OCI-LY1 (cell line): ENCODE measurements around the gene HLA-F.

Source experiments
- H2AFZ ChIP-seq: fragments of 200-600 bp; sonication (generic), shearing (Covaris generic); 2 replicates; pipeline ENCODE4 v1.6.0; 2014; ENCODE audit warnings: antibody characterized with exemption, mild to moderate bottlenecking, low read length
- H3F3A ChIP-seq: fragments of 200-600 bp; sonication (generic), shearing (Covaris generic); 2 replicates; pipeline ENCODE4 v1.6.0; 2014; ENCODE audit warnings: mild to moderate bottlenecking, antibody characterized with exemption, low read length, moderate library complexity; ENCODE audit not compliant: insufficient read depth
- H3K27ac ChIP-seq: fragments of 200-600 bp; sonication (generic); 2 replicates; pipeline ENCODE4 v1.5.1; 2014; ENCODE audit warnings: low read length, mixed run types, mild to moderate bottlenecking, low read depth; ENCODE audit not compliant: poor library complexity, severe bottlenecking
- H3K27me3 ChIP-seq: fragments of 200-600 bp; sonication (generic); 2 replicates; pipeline ENCODE4 v1.6.0; 2014; ENCODE audit warnings: antibody characterized with exemption, mild to moderate bottlenecking, low read length, moderate library complexity; ENCODE audit not compliant: insufficient read depth
- H3K36me3 ChIP-seq: fragments of 200-600 bp; sonication (generic); 2 replicates; pipeline ENCODE4 v1.6.1; 2014; ENCODE audit warnings: mild to moderate bottlenecking, antibody characterized with exemption, low read length, moderate library complexity, mixed read lengths; ENCODE audit not compliant: insufficient read depth
- H3K4me1 ChIP-seq: fragments of 200-600 bp; sonication (generic); 2 replicates; pipeline ENCODE4 v1.5.1; 2014; ENCODE audit warnings: mild to moderate bottlenecking, low read length, moderate library complexity; ENCODE audit not compliant: insufficient read depth, severe bottlenecking
- H3K4me2 ChIP-seq: fragments of 200-600 bp; sonication (generic), shearing (Covaris generic); 2 replicates; pipeline ENCODE4 v1.6.1; 2014; ENCODE audit warnings: low read length
- H3K4me3 ChIP-seq: fragments of 200-600 bp; sonication (generic); 2 replicates; pipeline ENCODE4 v1.5.1; 2014; ENCODE audit warnings: low read length, low read depth, mild to moderate bottlenecking, mixed read lengths; ENCODE audit not compliant: poor library complexity, severe bottlenecking
- H3K79me2 ChIP-seq: fragments of 200-600 bp; shearing (Covaris generic); 2 replicates; pipeline ENCODE4 v1.6.1; 2016; ENCODE audit warnings: mixed run types, low read length, mixed read lengths; ENCODE audit not compliant: insufficient read depth
- H3K9ac ChIP-seq: fragments of 200-600 bp; sonication (generic), shearing (Covaris generic); 2 replicates; pipeline ENCODE4 v1.6.1; 2014; ENCODE audit warnings: mild to moderate bottlenecking, low read length, mixed read lengths
- H3K9me2 ChIP-seq: fragments of 200-600 bp; sonication (generic), shearing (Covaris generic); 2 replicates; pipeline ENCODE4 v1.6.1; 2014; ENCODE audit warnings: low read depth, mild to moderate bottlenecking, low read length, mixed read lengths
- H3K9me3 ChIP-seq: fragments of 200-600 bp; shearing (Covaris generic); 2 replicates; pipeline ENCODE4 v1.6.1; 2014; ENCODE audit warnings: low read length, mixed read lengths
- H4K20me1 ChIP-seq: fragments of 200-600 bp; sonication (generic), shearing (Covaris generic); 2 replicates; pipeline ENCODE4 v1.6.0; 2016; ENCODE audit warnings: mild to moderate bottlenecking, low read length; ENCODE audit not compliant: insufficient read depth
- EZH2 ChIP-seq: fragments of 200-600 bp; sonication (generic), shearing (Covaris generic); IDR thresholded peaks from 2 replicates; pipeline ENCODE4 v1.8.0; 2017; ENCODE audit warnings: borderline replicate concordance, mixed run types, mild to moderate bottlenecking, antibody characterized with exemption, low read length, moderate library complexity, mixed read lengths
- TF ChIP-seq, protein P1 (sequence below): fragments of 200-600 bp; sonication (generic), shearing (Covaris generic); IDR thresholded peaks from 2 replicates; pipeline ENCODE4 v1.5.1; 2017; ENCODE audit warnings: mild to moderate bottlenecking, antibody characterized with exemption, low read length, moderate library complexity, mixed read lengths

Gene HLA-F

DNA sequence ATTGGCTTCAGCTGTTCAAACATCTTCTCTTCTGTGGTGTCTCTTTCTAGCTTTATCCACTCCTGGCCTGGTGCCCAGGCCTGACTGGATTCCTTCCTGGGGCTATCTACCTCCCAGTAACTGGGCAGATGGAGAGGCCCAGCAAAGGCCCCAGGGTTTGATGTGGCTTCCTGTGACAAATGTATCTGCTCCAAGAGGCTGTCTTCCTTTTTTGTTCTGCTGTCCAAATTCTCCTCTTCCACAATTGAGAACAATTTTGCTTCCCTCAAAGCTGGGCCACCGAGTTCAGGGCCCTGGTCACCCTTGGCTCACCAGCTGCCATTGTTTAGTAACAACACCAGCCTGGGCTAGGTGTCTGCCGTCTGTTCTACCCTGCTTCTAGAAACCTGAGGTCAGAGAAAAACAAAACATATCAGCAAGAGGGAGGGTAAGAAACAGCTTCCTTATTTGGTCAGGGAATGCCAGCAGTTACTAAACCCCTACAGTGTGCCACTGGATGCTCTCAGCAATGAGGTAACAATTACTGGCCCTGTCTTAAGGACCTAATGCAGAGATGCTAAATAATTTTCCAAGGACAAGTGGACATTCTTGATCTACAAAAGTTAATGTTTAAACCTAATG, 46.1 kb upstream of the HLA-F start:
- H3K9me2 ChIP-seq, result no peaks in the 10 kb centered on the region
- no peaks in the 10 kb centered on the region for H3K27me3 ChIP-seq
- no peak overlapping the region for H2AFZ ChIP-seq
- no peaks in the 10 kb centered on the region for H3K4me1 ChIP-seq
- TF ChIP-seq EZH2, result no peak
- TF ChIP-seq, protein P1, sequence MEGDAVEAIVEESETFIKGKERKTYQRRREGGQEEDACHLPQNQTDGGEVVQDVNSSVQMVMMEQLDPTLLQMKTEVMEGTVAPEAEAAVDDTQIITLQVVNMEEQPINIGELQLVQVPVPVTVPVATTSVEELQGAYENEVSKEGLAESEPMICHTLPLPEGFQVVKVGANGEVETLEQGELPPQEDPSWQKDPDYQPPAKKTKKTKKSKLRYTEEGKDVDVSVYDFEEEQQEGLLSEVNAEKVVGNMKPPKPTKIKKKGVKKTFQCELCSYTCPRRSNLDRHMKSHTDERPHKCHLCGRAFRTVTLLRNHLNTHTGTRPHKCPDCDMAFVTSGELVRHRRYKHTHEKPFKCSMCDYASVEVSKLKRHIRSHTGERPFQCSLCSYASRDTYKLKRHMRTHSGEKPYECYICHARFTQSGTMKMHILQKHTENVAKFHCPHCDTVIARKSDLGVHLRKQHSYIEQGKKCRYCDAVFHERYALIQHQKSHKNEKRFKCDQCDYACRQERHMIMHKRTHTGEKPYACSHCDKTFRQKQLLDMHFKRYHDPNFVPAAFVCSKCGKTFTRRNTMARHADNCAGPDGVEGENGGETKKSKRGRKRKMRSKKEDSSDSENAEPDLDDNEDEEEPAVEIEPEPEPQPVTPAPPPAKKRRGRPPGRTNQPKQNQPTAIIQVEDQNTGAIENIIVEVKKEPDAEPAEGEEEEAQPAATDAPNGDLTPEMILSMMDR, result no peak
- no peaks in the 10 kb centered on the region for H4K20me1 ChIP-seq
- H3K9ac ChIP-seq, result no peak overlapping the region
- H3K4me2 ChIP-seq, result no peak overlapping the region
- no peaks in the 10 kb centered on the region for H3F3A ChIP-seq
- no peak overlapping the region for H3K27ac ChIP-seq
- no peaks in the 10 kb centered on the region for H3K36me3 ChIP-seq
- H3K79me2 ChIP-seq, result no peaks in the 10 kb centered on the region
- no peaks in the 10 kb centered on the region for H3K9me3 ChIP-seq
- no peak overlapping the region for H3K4me3 ChIP-seq

DNA sequence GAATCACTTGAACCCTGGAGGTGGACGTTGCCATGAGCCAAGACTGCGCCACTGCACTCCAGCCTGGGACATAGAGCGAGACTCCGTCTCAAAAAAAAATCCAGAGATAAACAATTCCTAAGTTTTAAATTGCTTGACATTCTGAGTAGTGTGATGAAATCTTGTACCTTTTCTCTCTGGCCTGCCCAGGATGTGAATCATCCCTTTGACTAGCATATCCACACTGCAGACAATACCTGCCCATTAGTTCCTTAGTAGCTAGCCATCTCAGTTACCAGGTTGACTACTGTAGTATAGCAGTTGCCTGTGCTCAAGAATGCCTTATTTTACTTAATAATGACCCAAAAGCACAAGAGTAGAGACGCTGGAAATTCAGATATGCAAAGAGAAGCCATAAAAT, 45.1 kb upstream of the HLA-F start:
- H3K9ac ChIP-seq, result no peak overlapping the region
- no peak overlapping the region for H2AFZ ChIP-seq
- no peaks in the 10 kb centered on the region for H3K9me2 ChIP-seq
- TF ChIP-seq EZH2, result no peak
- TF ChIP-seq, protein P1, result no peak
- no peak overlapping the region for H3K4me2 ChIP-seq
- H4K20me1 ChIP-seq, result no peaks in the 10 kb centered on the region
- no peaks in the 10 kb centered on the region for H3K27me3 ChIP-seq
- H3K4me1 ChIP-seq, result no peaks in the 10 kb centered on the region
- H3K79me2 ChIP-seq, result no peaks in the 10 kb centered on the region
- no peak overlapping the region for H3K27ac ChIP-seq
- no peaks in the 10 kb centered on the region for H3F3A ChIP-seq
- H3K9me3 ChIP-seq, result no peaks in the 10 kb centered on the region
- H3K4me3 ChIP-seq, result no peak overlapping the region
- no peaks in the 10 kb centered on the region for H3K36me3 ChIP-seq

DNA sequence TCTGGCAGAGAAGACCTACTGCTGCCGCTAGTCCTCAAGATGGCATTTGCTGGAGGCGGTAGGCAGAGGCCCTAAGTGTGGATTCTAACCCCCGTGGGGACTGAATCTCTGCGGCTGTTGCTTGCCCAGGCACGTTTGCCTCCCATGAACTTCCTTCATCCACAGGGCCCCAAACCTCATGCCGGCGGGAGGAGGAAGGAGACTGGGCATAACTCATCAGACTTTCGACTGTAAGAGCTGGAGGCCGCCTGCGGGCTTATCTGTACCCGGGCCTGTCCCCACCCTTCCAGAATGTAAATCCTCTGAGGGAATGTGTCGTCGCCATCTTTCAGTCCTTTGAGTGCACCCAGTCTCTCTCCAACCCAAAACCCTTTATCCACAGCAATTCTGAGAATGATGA, 43.3 kb upstream of the HLA-F start:
- Histone ChIP-seq H3K9ac (no peak overlapping the region), H3K27ac (no peak overlapping the region), H3F3A (no peaks in the 10 kb centered on the region), H3K4me1 (no peaks in the 10 kb centered on the region), H2AFZ (no peak overlapping the region), H3K4me3 (no peak overlapping the region), H3K79me2 (no peaks in the 10 kb centered on the region), H3K36me3 (no peaks in the 10 kb centered on the region), H3K9me2 (no peaks in the 10 kb centered on the region), H4K20me1 (no peaks in the 10 kb centered on the region), H3K4me2 (no peak overlapping the region), H3K9me3 (no peaks in the 10 kb centered on the region), H3K27me3 (no peaks in the 10 kb centered on the region)
- TF ChIP-seq EZH2, result no peak
- TF ChIP-seq, protein P1, result no peak
